GM12801 (cell line): ENCODE data around the gene MRPS2.

Experiments
- CTCF ChIP-seq: IDR thresholded peaks from one replicate; pipeline ENCODE4 v1.5.1; 2011; ENCODE audit warnings: control low read depth; ENCODE audit not compliant: insufficient read length; ENCODE audit errors: extremely low read depth

Gene MRPS2

GRCh38 chr9:135512241-135512603, 11.7 kb downstream of the MRPS2 start:
- TF ChIP-seq CTCF = no peak

- TF ChIP-seq CTCF = no peak
Measured at GRCh38 chr9:135512904-135513303, 12.4 kb downstream of the MRPS2 start.

- TF ChIP-seq CTCF = no peak
Measured at GRCh38 chr9:135513351-135513846, 12.9 kb downstream of the MRPS2 start.

GRCh38 chr9:135514342-135515082, 14.0 kb downstream of the MRPS2 start:
- TF ChIP-seq CTCF = no peak

- TF ChIP-seq CTCF = no peak
Measured at GRCh38 chr9:135515083-135515951, 14.8 kb downstream of the MRPS2 start.

GRCh38 chr9:135516132-135516860, 15.8 kb downstream of the MRPS2 start:
- TF ChIP-seq CTCF = no peak

GRCh38 chr9:135517407-135517822, 16.9 kb downstream of the MRPS2 start:
- TF ChIP-seq CTCF = no peak
